Vagina (tissue), 2 donors: ENCODE data around the gene MMP11.

Experiments used
- CTCF ChIP-seq, 3 experiments: fragments of 450-650 bp in 2 of 3; fragments of 200-600 bp in 1 of 3; sonication (generic) in 1 of 3; IDR thresholded peaks; one replicate each; pipeline ENCODE4 v1.5.1; 2017 to 2019; ENCODE audit warnings: antibody characterized with exemption in 3 of 3, mild to moderate bottlenecking in 2 of 3, moderate library complexity in 2 of 3
- POLR2A ChIP-seq, 2 donors: fragments of 450-650 bp; IDR thresholded peaks; one replicate each; pipeline ENCODE4 v1.6.1; 2017; ENCODE audit warnings: antibody characterized with exemption in 2 of 2, mild to moderate bottlenecking in 2 of 2, moderate library complexity in 2 of 2
- POLR2AphosphoS5 ChIP-seq, 2 donors: sonication (generic); formaldehyde crosslinking; IDR thresholded peaks; one replicate each; pipeline ENCODE4 v1.9.0; 2017; ENCODE audit warnings: antibody characterized with exemption in 2 of 2, mild to moderate bottlenecking in 2 of 2, low read depth in 1 of 2; ENCODE audit not compliant: insufficient read depth in 1 of 2

- TF ChIP-seq POLR2A (IDR thresholded peaks at IDR 0.05) (no peak), CTCF (IDR thresholded peaks at IDR 0.05) (no peak), POLR2AphosphoS5 (IDR thresholded peaks at IDR 0.05; ENCODE audit: insufficient read depth in 1 of 2, low read depth in 1 of 2) (no peak)
Observed at GRCh38 chr22:23801238-23801821, 28.7 kb downstream of the MMP11 start.
